Dedifferentiated amniotic fluid mesenchymal stem cell (primary cell): ENCODE measurements around the gene HELB.

ENCODE experiments used
- DNase-seq: peaks from one replicate; pipeline ENCODE4 v3.0.0-alpha.2; 2016; ENCODE audit errors: extremely low spot score

Gene HELB

GRCh38 chr12:66301944-66302826 is at the start of gene HELB:
TSS of gene HELB (plus strand) at chr12:66302493. CDS start at chr12:66302604, 111 bp downstream.
- peak; percentile 94 for DNase-seq

- no peak for DNase-seq
Observed at GRCh38 chr12:66252771-66253170, 49.5 kb upstream of the HELB start.

GRCh38 chr12:66255737-66256136 is 46.6 kb upstream of the HELB start:
- no peak for DNase-seq

- no peak for DNase-seq
Observed at GRCh38 chr12:66258011-66258410, 44.3 kb upstream of the HELB start.

- DNase-seq = no peak
Observed at GRCh38 chr12:66262737-66263136, 39.6 kb upstream of the HELB start.

- no peak for DNase-seq
Observed at GRCh38 chr12:66268562-66268961, 33.7 kb upstream of the HELB start.

GRCh38 chr12:66269142-66269541 is 33.2 kb upstream of the HELB start:
- DNase-seq = no peak

GRCh38 chr12:66269757-66270383 is 32.4 kb upstream of the HELB start:
- peak; percentile 65 for DNase-seq

- DNase-seq = no peak
Observed at GRCh38 chr12:66270613-66271012, 31.7 kb upstream of the HELB start.

- DNase-seq = no peak
Observed at GRCh38 chr12:66272650-66273049, 29.6 kb upstream of the HELB start.

GRCh38 chr12:66273147-66273546 is 29.1 kb upstream of the HELB start:
- no peak for DNase-seq

- no peak for DNase-seq
Observed at GRCh38 chr12:66275040-66275439, 27.3 kb upstream of the HELB start.

- DNase-seq = no peak
Observed at GRCh38 chr12:66279123-66279712, 23.1 kb upstream of the HELB start.

GRCh38 chr12:66280561-66280960 is 21.7 kb upstream of the HELB start:
- DNase-seq = no peak

- no peak for DNase-seq
Observed at GRCh38 chr12:66282244-66282643, 20.0 kb upstream of the HELB start.

GRCh38 chr12:66287275-66287674 is 15.0 kb upstream of the HELB start:
- no peak for DNase-seq

- DNase-seq = no peak
Observed at GRCh38 chr12:66288121-66288520, 14.2 kb upstream of the HELB start.

GRCh38 chr12:66289485-66289884 is 12.8 kb upstream of the HELB start:
- no peak for DNase-seq

GRCh38 chr12:66290716-66291200 is 11.5 kb upstream of the HELB start:
- DNase-seq = no peak

GRCh38 chr12:66296176-66296683 is 6.1 kb upstream of the HELB start:
- DNase-seq = no peak

- no peak for DNase-seq
Observed at GRCh38 chr12:66297080-66297479, 5.2 kb upstream of the HELB start.

- no peak for DNase-seq
Observed at GRCh38 chr12:66297923-66298322, 4.4 kb upstream of the HELB start.

- DNase-seq = no peak
Observed at GRCh38 chr12:66302827-66303169, 505 bp downstream of the HELB start.
